Measurements from ENCODE around the gene XYLT1.

The XYLT1 gene

GRCh38 chr16:17056666-17057065 is 414.1 kb downstream of the XYLT1 start:
- DNase-seq (ENCODE audit: low read depth, low spot score): no peak

GRCh38 chr16:17053536-17054160 is 417.1 kb downstream of the XYLT1 start:
- no peak for DNase-seq (ENCODE audit: low read depth, low spot score)

Measured in iPS DF 19.7 (cell line).